Uterus (tissue), 4 donors: ENCODE measurements around the gene ILDR2. TPM values are rescaled to one million over a fixed set of nuclear protein-coding genes. Genes with fewer than 3 reads are reported as not detected.
A peak's percentile ranks its signal among the peaks of the same experiment; 100 is the strongest.

Experiments
- DNase-seq, 2 donors: peaks; one replicate each; pipeline ENCODE4 v3.0.0-alpha.2; 2019 to 2020
- H3K27ac ChIP-seq, 2 donors: fragments of 200-600 bp; sonication (generic); 1 replicate in 1 of 2; 2 replicates in 1 of 2; pipeline ENCODE4 v1.5.1; 2016 to 2018
- H3K27me3 ChIP-seq, 2 donors: fragments of 200-600 bp; sonication (generic); one replicate each; pipeline ENCODE4 v1.5.1; 2018 to 2019; ENCODE audit warnings: control low read depth in 1 of 2
- H3K36me3 ChIP-seq, 2 donors: fragments of 200-600 bp; sonication (generic); one replicate each; pipeline ENCODE4 v1.5.1; 2019; ENCODE audit warnings: control low read depth in 1 of 2
- H3K4me1 ChIP-seq, 2 donors: fragments of 200-600 bp; sonication (generic); one replicate each; pipeline ENCODE4 v1.5.1; 2018 to 2019; ENCODE audit warnings: control low read depth in 1 of 2
- H3K4me3 ChIP-seq, 2 donors: fragments of 200-600 bp; sonication (generic); 1 replicate in 1 of 2; 2 replicates in 1 of 2; pipeline ENCODE4 v1.5.1; 2018 to 2019; ENCODE audit warnings: mild to moderate bottlenecking in 1 of 2
- H3K9me3 ChIP-seq, 2 donors: fragments of 200-600 bp; sonication (generic); one replicate each; pipeline ENCODE4 v1.5.1; 2019; ENCODE audit warnings: control low read depth in 1 of 2
- CTCF ChIP-seq, 4 experiments: fragments of 200-600 bp in 2 of 4; fragments of 450-650 bp in 2 of 4; sonication (generic) in 2 of 4; IDR thresholded peaks; one replicate each; pipeline ENCODE4 v1.5.1; 2016 to 2019; ENCODE audit warnings: antibody characterized with exemption in 4 of 4, mild to moderate bottlenecking in 2 of 4, moderate library complexity in 1 of 4
- POLR2A ChIP-seq, 2 donors: fragments of 450-650 bp; IDR thresholded peaks; one replicate each; pipeline ENCODE4 v1.6.1; 2016; ENCODE audit warnings: antibody characterized with exemption in 2 of 2, mild to moderate bottlenecking in 1 of 2, moderate library complexity in 1 of 2
- intact Hi-C: fragments of 100-400 bp; cut with DNase I; formaldehyde crosslinking; loops from one replicate; pipeline ENCODE4 v1.15.1; 2023; ENCODE audit warnings: low total_unique reads
- small RNA-seq: library from RNA; depleted of rRNA; stranded (forward); fragments of <200 nt; gene quantifications from one replicate; pipeline ENCODE3, GENCODE V24; 2016
- total RNA-seq, 4 donors: library from RNA; depleted of rRNA in 3 of 4; stranded (reverse); fragments of >200 nt in 3 of 4; gene quantifications; one replicate each; pipeline versions ENCODE4 v1.1.0 to v1.2.4, GENCODE V29; 2014 to 2023
- donor health status: DM: yes; HTN: yes; CAD: no.

The ILDR2 gene
- total RNA-seq, 4 donors from 2014 or later: 0.30 to 2.8 TPM; not detected in 2

- Histone ChIP-seq H3K4me1 (no peaks in the 10 kb centered on the region), H3K27ac (no peak overlapping the region), H3K4me3 (no peak overlapping the region), H3K27me3 (no peaks in the 10 kb centered on the region), H3K9me3 (no peaks in the 10 kb centered on the region), H3K36me3 (no peaks in the 10 kb centered on the region)
- no peak for DNase-seq
- intact Hi-C loops: no loop called here
- TF ChIP-seq CTCF (IDR thresholded peaks at IDR 0.05) (no peak), POLR2A (IDR thresholded peaks at IDR 0.05) (no peak)
These were observed 106.7 kb downstream of the ILDR2 start for GRCh38 chr1:166868639-166869038.

- Histone ChIP-seq H3K4me3 (no peak overlapping the region), H3K36me3 (no peaks in the 10 kb centered on the region), H3K27me3 (no peaks in the 10 kb centered on the region), H3K4me1 (no peaks in the 10 kb centered on the region), H3K9me3 (no peaks in the 10 kb centered on the region), H3K27ac (no peak overlapping the region)
- intact Hi-C loops: no loop called here
- no peak for DNase-seq
- TF ChIP-seq POLR2A (IDR thresholded peaks at IDR 0.05) (no peak), CTCF (IDR thresholded peaks at IDR 0.05) (no peak)
These were observed 109.4 kb downstream of the ILDR2 start for GRCh38 chr1:166865926-166866325.

GRCh38 chr1:166859597-166859996 lies 115.7 kb downstream of the ILDR2 start:
- TF ChIP-seq POLR2A (IDR thresholded peaks at IDR 0.05) (no peak), CTCF (IDR thresholded peaks at IDR 0.05) (no peak)
- no peaks in the 10 kb centered on the region for H3K9me3 ChIP-seq
- no peak overlapping the region for H3K4me3 ChIP-seq
- no peaks in the 10 kb centered on the region for H3K4me1 ChIP-seq
- no peaks in the 10 kb centered on the region for H3K36me3 ChIP-seq
- no peak overlapping the region for H3K27ac ChIP-seq
- intact Hi-C loops: no loop called here
- no peaks in the 10 kb centered on the region for H3K27me3 ChIP-seq
- DNase-seq: no peak

- no peak for DNase-seq
- intact Hi-C loops: no loop called here
- H3K9me3 ChIP-seq: no peaks in the 10 kb centered on the region
- no peak overlapping the region for H3K27ac ChIP-seq
- H3K4me1 ChIP-seq: no peaks in the 10 kb centered on the region
- no peaks in the 10 kb centered on the region for H3K27me3 ChIP-seq
- TF ChIP-seq POLR2A (IDR thresholded peaks at IDR 0.05) (no peak), CTCF (IDR thresholded peaks at IDR 0.05) (no peak)
- H3K4me3 ChIP-seq: no peak overlapping the region
- H3K36me3 ChIP-seq: no peaks in the 10 kb centered on the region
These were observed 116.5 kb downstream of the ILDR2 start for GRCh38 chr1:166858726-166859419.

Small RNAs within 50 kb of the gene (small RNA-seq; reads per million reads assigned to genes)
- 1.3 reads per million, percentile 59 among the genes with 10 or more reads in this experiment for gene RNA5SP65

Other genes starting within 250 kb of the ILDR2 start
- gene POGK, start 136.1 kb downstream of the ILDR2 start, total RNA-seq: 10 to 100 TPM; 21.2 to 46.1 (median 33.8) TPM
- 10 to 100 TPM in 3 of 4 donors, 1 to 10 TPM in 1; 6.8 to 32.0 (median 18.8) TPM for gene TADA1, start 99.3 kb downstream of the ILDR2 start, total RNA-seq
- gene MAEL, start 13.7 kb upstream of the ILDR2 start, total RNA-seq: under 1 TPM in 1 of 4 donors, not detected in 3; 0.69 TPM
- under 1 TPM in 1 of 4 donors, not detected in 3; 0.29 TPM for gene GPA33, start 114.8 kb upstream of the ILDR2 start, total RNA-seq
- gene STYXL2, start 118.5 kb upstream of the ILDR2 start, total RNA-seq: 1 to 10 TPM in 1 of 4 donors, not detected in 3; 1.2 TPM
- gene POU2F1, start 245.3 kb upstream of the ILDR2 start, total RNA-seq: 10 to 100 TPM in 3 of 4 donors, 1 to 10 TPM in 1; 9.7 to 50.8 (median 32.2) TPM